CD1c-positive myeloid dendritic cell (primary cell): Measurements from ENCODE around the gene PMEL.
A peak's percentile ranks its signal among the peaks of the same experiment; 100 is the strongest.
"Not testable (repeated sequence)": the region's sequence is repeated elsewhere in the genome, so short reads cannot be mapped to it uniquely, and the experiment has no call there.

Experiments
- DNase-seq: peaks from one replicate; pipeline ENCODE4 v3.0.0-alpha.2; 2016; ENCODE audit errors: extremely low spot score

PMEL gene

DNA sequence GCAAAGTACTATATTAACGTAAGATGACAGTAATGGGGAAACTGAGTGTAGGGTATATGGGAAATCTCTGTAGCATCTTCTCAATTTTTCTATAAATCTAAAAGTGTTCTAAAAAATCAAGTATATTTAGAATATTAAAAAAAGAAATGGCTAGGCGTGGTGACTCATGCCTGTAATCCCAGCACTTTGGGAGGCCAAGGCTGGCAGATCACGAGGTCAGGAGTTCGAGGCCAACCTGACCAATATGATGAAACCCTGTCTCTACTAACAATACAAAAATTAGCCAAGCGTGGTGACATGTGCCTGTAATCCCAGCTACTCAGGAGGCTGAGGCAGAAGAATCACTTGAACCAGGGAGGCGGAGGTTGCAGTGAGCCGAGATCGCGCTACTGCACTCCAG, 42.2 kb downstream of the PMEL start:
- not testable (repeated sequence) for DNase-seq

GRCh38 chr12:55922126-55922525, 43.7 kb downstream of the PMEL start:
- no peak for DNase-seq

- DNase-seq: not testable (repeated sequence)
Measured at GRCh38 chr12:55919032-55919431, 46.8 kb downstream of the PMEL start.

GRCh38 chr12:55915482-55915859, 50.4 kb downstream of the PMEL start:
- DNase-seq: peak; percentile 63

- no peak for DNase-seq
Measured at GRCh38 chr12:55912908-55913307, 52.9 kb downstream of the PMEL start.

DNA sequence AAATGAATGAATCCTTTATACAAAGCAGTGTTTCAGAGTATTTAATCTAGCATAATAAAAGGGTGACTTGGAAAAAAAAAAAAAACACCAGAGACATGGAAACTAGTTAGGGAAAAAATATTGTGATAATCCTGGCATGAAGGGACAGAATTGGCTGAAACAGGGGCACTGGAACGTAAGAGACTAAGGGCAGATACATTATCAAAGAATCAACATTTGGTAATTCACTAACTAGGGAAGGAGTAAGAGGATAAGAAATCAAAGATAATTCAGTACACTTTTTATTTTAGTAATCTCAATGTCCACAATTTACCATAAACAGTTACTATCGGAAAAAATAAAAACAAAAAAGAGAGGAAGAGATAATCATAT, 56.3 kb downstream of the PMEL start:
- no peak for DNase-seq

GRCh38 chr12:55908726-55909512, 56.9 kb downstream of the PMEL start:
- DNase-seq: no peak

GRCh38 chr12:55906056-55906455, 59.8 kb downstream of the PMEL start:
- no peak for DNase-seq
